Adrenal gland (tissue), 12 donors: ENCODE results near the gene PLCH2. TPM values are rescaled to one million over a fixed set of nuclear protein-coding genes. Genes with fewer than 3 reads are reported as not detected.

Experiments
- DNase-seq, 7 donors: peaks; one replicate each; pipeline ENCODE4 v3.0.0-alpha.2; 2019 to 2020
- H3K27ac ChIP-seq, 5 donors: fragments of 200-600 bp; sonication (generic) in 4 of 5; 1 replicate in 3 of 5; 2 replicates in 2 of 5; pipeline versions ENCODE4 v1.5.1 to v1.8.0; 2016 to 2020; ENCODE audit warnings: mild to moderate bottlenecking in 1 of 5
- H3K27me3 ChIP-seq: fragments of 200-600 bp; 2 replicates; pipeline ENCODE4 v1.8.0; 2021
- H3K36me3 ChIP-seq, 2 donors: fragments of 200-600 bp; replicated peaks in 1 of 2; 1 replicate in 1 of 2; 2 replicates in 1 of 2; pipeline versions ENCODE4 v1.5.1 to v1.8.0; 2018 to 2022
- H3K4me1 ChIP-seq, 2 donors: fragments of 200-600 bp; replicated peaks in 1 of 2; 1 replicate in 1 of 2; 2 replicates in 1 of 2; pipeline versions ENCODE4 v1.5.1 to v1.8.0; 2018 to 2021
- H3K4me3 ChIP-seq, 4 donors: fragments of 200-600 bp; sonication (generic) in 3 of 4; one replicate each; pipeline ENCODE4 v1.5.1; 2016 to 2018
- H3K9me3 ChIP-seq, 3 donors: fragments of 200-600 bp; sonication (generic) in 1 of 3; replicated peaks in 1 of 3; 1 replicate in 2 of 3; 2 replicates in 1 of 3; pipeline versions ENCODE4 v1.5.1 to v1.8.0; 2016 to 2021
- CTCF ChIP-seq, 6 experiments: fragments of 450-650 bp in 4 of 6; fragments of 200-600 bp in 2 of 6; sonication (generic) in 1 of 6; IDR thresholded peaks; 1 replicate in 5 of 6; 2 replicates in 1 of 6; pipeline versions ENCODE4 v1.5.1 to v1.8.0; 2016 to 2021; ENCODE audit warnings: antibody characterized with exemption in 6 of 6, mild to moderate bottlenecking in 2 of 6, moderate library complexity in 1 of 6
- POLR2A ChIP-seq, 2 donors: fragments of 450-650 bp; IDR thresholded peaks; one replicate each; pipeline ENCODE4 v1.6.1; 2017; ENCODE audit warnings: antibody characterized with exemption in 2 of 2, mild to moderate bottlenecking in 2 of 2, moderate library complexity in 1 of 2
- WGBS, 4 donors: extraction: QIAGEN DNeasy Blood & Tissue Kit in 2 of 4; methylation state at CpG; one replicate each; pipeline versions ENCODE4 v1.1.5 to v1.1.7; 2013 to 2017; 5-methylcytosine and 5-hydroxymethylcytosine counted together
- intact Hi-C, 2 donors: fragments of 100-400 bp; cut with DNase I; formaldehyde crosslinking; loops; one replicate each; pipeline versions ENCODE4 v1.14.1 to v1.15.0; 2022 to 2023
- polyA plus RNA-seq, 3 donors: library from polyadenylated mRNA; stranded (reverse); fragments of 200-250 nt in 2 of 3; fragments of 350-450 nt in 1 of 3; fragmentation: Illumina TruSeq in 1 of 3; extraction: RNeasy Lipid Tissue Mini Kit (QIAGEN cat#74804) in 1 of 3; gene quantifications; one replicate each; pipeline ENCODE4 v1.2.3, GENCODE V29; 2013 to 2014
- total RNA-seq, 9 donors: library from RNA; depleted of rRNA in 4 of 9; stranded (reverse); fragments of >200 nt in 4 of 9; fragments of 120-200 nt in 1 of 9; fragmentation: NEBNext Ultra II Directional in 1 of 9; extraction: Animal tissue kit (Norgen Biotek cat#: 25700) in 1 of 9; gene quantifications; one replicate each; pipeline versions ENCODE4 v1.1.0 to v1.2.4, GENCODE V29; 2013 to 2023
- donor health status: healthy with polysubstance abuse.
- donor health status: Bipolar disorder and iron deficiency.
- donor health status: DM: yes; HTN: yes; CAD: no.
- donor health status: DM: no; HTN: no; CAD: no.
- donor health status: DM: no; HTN: no; CAD: no.
- donor health status: DM: yes; HTN: yes; CAD: no.

The PLCH2 gene
- total and polyA plus RNA-seq, 12 donors: 0.22 to 66.3 (median 2.2) TPM; not detected in 1

- Histone ChIP-seq H3K9me3 (no peaks in the 10 kb centered on the region), H3K27ac (peak overlapping the region in 3 of 5 donors; percentile 53 to 98 (median 86)), H3K4me1 (peaks cover 41 to 50% of the 10 kb centered on the region in 2 donors), H3K36me3 (no peaks in the 10 kb centered on the region), H3K4me3 (peak overlapping the region in 1 of 4 donors; percentile 30), H3K27me3 (peaks cover 6% of the 10 kb centered on the region)
- 27 to 75% (median 45%) methylated on average over 5 to 19 of the region's 19 CpGs for WGBS, 4 donors
- intact Hi-C loops: loop anchor here (5.0 to 10.0 kb wide), 3 partner anchors 128 to 350 kb away; partner anchors contain the start of genes FAAP20 (in 1 of the 2) and PEX10 (in 1 of the 2)
- DNase-seq: peak in 5 of 7 donors; percentile 41 to 69 (median 62)
- TF ChIP-seq CTCF (IDR thresholded peaks at IDR 0.05) (no peak), POLR2A (IDR thresholded peaks at IDR 0.05) (no peak)
These were observed 69.0 kb downstream of the PLCH2 start for GRCh38 chr1:2544875-2545640.

GRCh38 chr1:2545754-2546514 is 69.8 kb downstream of the PLCH2 start:
- H3K36me3 ChIP-seq: no peaks in the 10 kb centered on the region
- no peak for TF ChIP-seq CTCF (IDR thresholded peaks at IDR 0.05)
- peak in 1 of 2 donors; percentile 38 for TF ChIP-seq POLR2A (IDR thresholded peaks at IDR 0.05)
- no peaks in the 10 kb centered on the region for H3K27me3 ChIP-seq
- H3K4me3 ChIP-seq: peak overlapping the region in 2 of 4 donors; percentile 32 to 62
- WGBS, 4 donors: 2 to 20% (median 7%) methylated on average over 2 to 42 of the region's 43 CpGs
- H3K4me1 ChIP-seq: peaks cover 41 to 50% of the 10 kb centered on the region in 2 donors
- H3K9me3 ChIP-seq: no peaks in the 10 kb centered on the region
- DNase-seq: peak; percentile 93 to 97 (median 94)
- intact Hi-C loops: loop anchor here (5.0 to 10.0 kb wide), 3 partner anchors 129 to 351 kb away; partner anchors contain the start of genes FAAP20 (in 1 of the 2) and PEX10 (in 1 of the 2)
- peak overlapping the region; percentile 24 to 98 (median 92) for H3K27ac ChIP-seq

GRCh38 chr1:2546515-2547209 is 70.6 kb downstream of the PLCH2 start:
- peak in 1 of 2 donors; percentile 27 for TF ChIP-seq POLR2A (IDR thresholded peaks at IDR 0.05)
- peak in 4 of 6 experiments; percentile 27 to 49 (median 35) for TF ChIP-seq CTCF (IDR thresholded peaks at IDR 0.05)
- WGBS, 4 donors: 0 to 2% (median 1%) methylated on average over 9 to 52 of the region's 52 CpGs
- Histone ChIP-seq H3K36me3 (no peaks in the 10 kb centered on the region), H3K9me3 (no peaks in the 10 kb centered on the region), H3K4me1 (peaks cover 41 to 50% of the 10 kb centered on the region in 2 donors), H3K27ac (peak overlapping the region; percentile 24 to 98 (median 92)), H3K4me3 (peak overlapping the region in 2 of 4 donors; percentile 32 to 62), H3K27me3 (no peaks in the 10 kb centered on the region)
- peak; percentile 83 to 91 (median 86) for DNase-seq
- intact Hi-C loops: loop anchor here (5.0 to 10.0 kb wide), 3 partner anchors 129 to 352 kb away; partner anchors contain the start of genes FAAP20 (in 1 of the 2) and PEX10 (in 1 of the 2)
